GM12875 (cell line): ENCODE measurements around the gene TTC14.
"Not testable (repeated sequence)": the region's sequence is repeated elsewhere in the genome, so short reads cannot be mapped to it uniquely, and the experiment has no call there.

Source experiments
- H3K4me3 ChIP-seq: one replicate; pipeline ENCODE4 v1.5.1; 2011; ENCODE audit warnings: low read depth, low read length, control low read depth
- TF ChIP-seq, protein P1 (sequence below): IDR thresholded peaks from 2 replicates; pipeline ENCODE4 v1.5.1; 2011; ENCODE audit warnings: low read depth, mild to moderate bottlenecking, control low read depth, inconsistent platforms, low read length, moderate library complexity, borderline replicate concordance; ENCODE audit not compliant: insufficient read depth

TTC14 gene

DNA sequence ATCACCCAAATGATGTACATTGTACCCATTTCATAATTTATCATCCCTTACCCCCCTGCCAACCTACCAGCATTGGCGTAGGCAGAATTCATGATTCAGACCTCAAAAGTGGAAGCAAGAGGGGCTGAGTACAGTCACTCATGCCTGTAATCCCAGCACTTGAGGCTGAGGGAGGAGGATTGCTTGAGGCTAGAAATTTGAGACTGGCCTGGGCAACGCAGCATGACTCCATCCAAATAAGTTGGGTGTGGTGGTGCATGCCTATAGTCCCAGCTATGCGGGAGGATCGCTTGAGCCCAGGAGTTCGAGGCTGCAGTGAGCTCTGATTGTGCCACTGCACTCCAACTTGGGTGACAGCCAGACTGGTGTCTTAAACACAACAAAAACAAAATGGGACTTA is 10.4 kb downstream of the TTC14 start:
- TF ChIP-seq, protein P1, sequence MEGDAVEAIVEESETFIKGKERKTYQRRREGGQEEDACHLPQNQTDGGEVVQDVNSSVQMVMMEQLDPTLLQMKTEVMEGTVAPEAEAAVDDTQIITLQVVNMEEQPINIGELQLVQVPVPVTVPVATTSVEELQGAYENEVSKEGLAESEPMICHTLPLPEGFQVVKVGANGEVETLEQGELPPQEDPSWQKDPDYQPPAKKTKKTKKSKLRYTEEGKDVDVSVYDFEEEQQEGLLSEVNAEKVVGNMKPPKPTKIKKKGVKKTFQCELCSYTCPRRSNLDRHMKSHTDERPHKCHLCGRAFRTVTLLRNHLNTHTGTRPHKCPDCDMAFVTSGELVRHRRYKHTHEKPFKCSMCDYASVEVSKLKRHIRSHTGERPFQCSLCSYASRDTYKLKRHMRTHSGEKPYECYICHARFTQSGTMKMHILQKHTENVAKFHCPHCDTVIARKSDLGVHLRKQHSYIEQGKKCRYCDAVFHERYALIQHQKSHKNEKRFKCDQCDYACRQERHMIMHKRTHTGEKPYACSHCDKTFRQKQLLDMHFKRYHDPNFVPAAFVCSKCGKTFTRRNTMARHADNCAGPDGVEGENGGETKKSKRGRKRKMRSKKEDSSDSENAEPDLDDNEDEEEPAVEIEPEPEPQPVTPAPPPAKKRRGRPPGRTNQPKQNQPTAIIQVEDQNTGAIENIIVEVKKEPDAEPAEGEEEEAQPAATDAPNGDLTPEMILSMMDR: no peak
- no peak overlapping the region for H3K4me3 ChIP-seq

DNA sequence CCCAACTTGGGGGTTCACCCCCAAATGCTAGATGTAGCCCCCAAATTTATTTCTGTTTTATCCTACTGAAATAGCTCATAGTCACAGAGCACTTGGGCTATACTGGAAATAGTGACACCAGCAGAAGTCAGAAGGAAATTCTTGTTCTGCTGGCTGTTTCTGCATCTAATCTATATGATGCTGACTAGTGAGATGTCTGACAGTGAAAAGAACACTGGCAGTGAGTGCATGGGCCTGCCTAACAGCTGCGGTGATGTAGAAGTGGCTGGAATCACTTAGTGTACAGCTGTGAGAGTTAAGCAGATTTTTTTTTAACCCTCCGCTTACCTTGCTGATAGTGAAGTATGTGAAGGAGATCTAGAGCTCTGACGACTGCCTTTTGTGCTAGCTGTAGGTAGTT is 14.0 kb downstream of the TTC14 start:
- no peak overlapping the region for H3K4me3 ChIP-seq
- TF ChIP-seq, protein P1: no peak

DNA sequence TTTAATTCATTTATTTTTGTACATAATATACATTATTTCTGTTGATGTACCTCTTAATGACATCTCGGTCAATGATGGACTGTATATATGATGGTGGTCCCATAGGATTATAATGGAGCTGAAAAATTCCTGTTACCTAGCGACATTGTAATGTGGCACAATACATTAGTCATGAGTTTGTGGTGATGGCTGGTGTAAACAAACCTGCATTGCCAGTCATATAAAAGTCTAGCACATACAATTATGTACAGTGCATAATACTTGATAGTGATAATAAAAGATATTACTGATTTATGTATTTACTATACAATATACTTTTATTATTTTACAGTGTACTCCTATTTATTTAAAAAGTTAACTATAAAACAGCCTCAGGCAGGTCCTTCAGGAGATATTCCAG is 15.1 kb downstream of the TTC14 start:
- no peak overlapping the region for H3K4me3 ChIP-seq
- TF ChIP-seq, protein P1: no peak

DNA sequence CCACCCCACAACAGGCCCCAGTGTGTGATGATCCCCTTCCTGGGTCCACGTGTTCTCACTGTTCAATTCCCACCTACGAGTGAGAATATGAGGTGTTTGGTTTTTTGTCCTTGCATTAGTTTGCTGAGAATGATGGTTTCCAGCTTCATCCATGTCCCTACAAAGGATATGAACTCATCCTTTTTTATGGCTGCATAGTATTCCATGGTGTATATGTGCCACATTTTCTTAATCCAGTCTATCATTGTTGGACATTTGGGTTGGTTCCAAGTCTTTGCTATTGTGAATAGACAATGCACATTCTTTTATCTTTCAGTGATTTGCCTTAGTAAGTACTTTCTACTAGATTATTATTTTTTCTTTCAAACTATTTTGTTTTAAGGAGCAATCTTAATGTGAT is 16.6 kb downstream of the TTC14 start:
- H3K4me3 ChIP-seq: not testable (repeated sequence)

DNA sequence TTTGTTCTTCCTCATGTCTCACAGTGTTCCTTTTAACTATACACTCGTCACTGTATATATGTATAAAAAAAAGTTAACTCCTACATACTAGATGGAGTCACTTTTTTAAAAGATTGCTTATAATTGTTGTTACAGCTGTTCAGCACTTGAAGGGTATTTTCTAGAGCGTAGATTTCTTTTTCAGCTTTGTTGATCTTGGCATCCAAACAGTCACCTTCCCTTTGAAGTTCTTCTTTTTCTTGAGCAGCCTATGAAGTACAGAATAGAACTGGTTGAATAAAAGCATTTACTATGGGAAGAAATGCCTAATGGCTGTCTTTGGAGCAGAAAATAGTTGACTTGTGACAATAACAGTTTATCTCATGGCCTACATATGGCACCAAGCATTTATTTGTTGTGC is 17.8 kb downstream of the TTC14 start:
- H3K4me3 ChIP-seq: no peak overlapping the region
- TF ChIP-seq, protein P1: no peak

DNA sequence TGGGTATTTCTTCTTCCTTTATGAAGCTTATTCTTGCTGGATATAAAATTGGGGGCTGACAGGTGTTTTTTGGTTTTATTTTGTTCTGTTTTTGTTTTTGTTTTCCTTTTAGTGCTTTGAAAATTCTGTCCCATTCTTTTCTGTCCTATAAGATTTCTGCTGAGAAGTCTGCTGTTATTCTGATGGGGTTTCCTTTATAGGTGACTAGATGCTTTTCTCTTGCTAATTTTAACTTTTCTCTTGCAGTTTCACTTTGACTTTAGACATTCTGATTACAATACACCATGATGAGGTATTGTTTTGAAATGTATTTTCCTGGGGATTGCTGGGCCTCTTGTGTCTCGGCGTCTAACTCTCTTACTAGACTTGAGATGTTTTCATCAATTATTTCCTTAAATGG is 22.8 kb downstream of the TTC14 start:
- TF ChIP-seq, protein P1: no peak
- no peak overlapping the region for H3K4me3 ChIP-seq

DNA sequence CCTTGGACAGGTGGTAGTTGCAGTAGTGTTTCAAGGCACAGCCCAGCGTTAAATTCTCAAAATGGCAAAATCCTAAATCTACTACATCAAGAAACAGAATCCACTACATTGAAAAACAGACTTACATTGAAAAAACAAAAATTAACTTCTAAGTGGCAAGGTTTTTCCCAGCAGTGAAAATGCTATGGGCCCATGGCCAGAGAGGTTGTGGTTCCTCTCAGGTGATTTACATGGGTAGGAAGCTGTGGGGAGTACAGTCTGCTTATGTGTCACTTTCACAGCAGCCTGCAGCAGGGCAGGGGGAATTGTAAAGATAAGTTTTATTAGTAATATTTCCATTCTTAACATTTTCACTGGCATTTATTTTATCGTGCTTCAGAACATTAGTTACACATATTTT is 24.9 kb downstream of the TTC14 start:
- TF ChIP-seq, protein P1: no peak
- H3K4me3 ChIP-seq: no peak overlapping the region

DNA sequence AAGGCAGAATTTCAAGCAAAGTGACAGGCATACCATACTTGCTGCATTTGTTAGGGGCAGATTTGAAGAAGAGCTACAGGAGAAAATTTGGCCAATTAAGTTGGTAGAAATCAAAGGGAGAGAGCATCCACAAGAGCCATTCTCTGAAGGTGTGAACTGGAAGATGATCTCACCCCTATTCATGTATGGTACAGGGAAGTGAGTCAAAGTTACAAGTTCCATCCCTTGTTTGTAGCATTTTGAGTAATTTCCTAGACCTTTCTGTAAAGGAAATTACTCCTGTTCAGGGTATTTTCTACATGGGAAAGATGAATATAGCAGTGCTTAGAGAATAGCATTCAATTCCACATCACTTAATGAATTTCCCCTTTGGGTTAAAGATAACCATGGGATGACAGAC is 28.4 kb downstream of the TTC14 start:
- TF ChIP-seq, protein P1: no peak
- no peak overlapping the region for H3K4me3 ChIP-seq
